Measurements from ENCODE around the gene SLC2A13.
"Not testable (repeated sequence)": the region's sequence is repeated elsewhere in the genome, so short reads cannot be mapped to it uniquely, and the experiment has no call there.

The SLC2A13 gene

DNA sequence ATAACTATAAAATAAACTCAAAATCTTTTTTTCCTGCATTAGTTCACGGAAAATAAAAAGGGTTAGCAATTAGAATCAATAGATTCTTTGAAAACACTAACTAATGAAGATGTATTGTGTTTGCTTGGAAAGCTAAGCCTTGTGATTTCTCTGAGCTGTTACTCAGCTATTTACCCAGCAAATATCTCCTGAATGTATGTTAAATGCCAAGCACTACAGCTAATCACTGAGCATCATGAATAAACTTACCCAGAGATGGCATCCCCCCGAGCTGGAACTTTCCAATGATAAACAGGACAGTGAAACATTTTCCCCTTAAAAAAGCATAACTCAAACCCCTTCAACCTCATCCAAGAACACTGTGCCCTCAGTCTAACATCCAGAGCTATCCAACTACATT lies 71.2 kb downstream of the SLC2A13 start:
- H3K9ac ChIP-seq (ENCODE audit: low read depth, low read length), result no peak overlapping the region
- H3K4me1 ChIP-seq (ENCODE audit: control insufficient read depth, insufficient read depth, low read length), result no peaks in the 10 kb centered on the region
- H3K4me2 ChIP-seq (ENCODE audit: low read length), result no peak overlapping the region
- H3K27me3 ChIP-seq (ENCODE audit: control insufficient read depth, insufficient read depth, low read length), result no peaks in the 10 kb centered on the region
- no peak overlapping the region for H3K4me3 ChIP-seq (ENCODE audit: low read length)
- H3K9me3 ChIP-seq (replicated peaks; ENCODE audit: low read length), result no peaks in the 10 kb centered on the region
- no peaks in the 10 kb centered on the region for H3K36me3 ChIP-seq (ENCODE audit: insufficient read depth, low read length)

DNA sequence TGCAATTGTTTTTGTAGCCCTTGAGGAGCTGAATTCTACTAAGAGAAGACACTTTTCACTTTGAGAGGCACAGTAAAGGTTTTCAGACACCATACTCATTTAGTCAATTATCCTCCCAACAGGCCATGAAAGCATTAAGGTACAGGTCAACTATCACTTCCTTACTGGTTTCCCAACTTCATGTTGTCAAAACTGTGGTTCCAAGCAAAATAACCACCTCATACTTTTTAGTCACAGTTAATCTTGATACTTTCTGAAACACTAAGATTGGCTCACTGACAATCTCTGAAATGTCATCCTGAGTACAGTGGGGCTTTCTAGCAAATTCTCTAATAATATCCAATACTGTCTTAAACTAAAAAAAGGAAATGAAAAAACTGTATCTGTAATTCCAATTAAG lies 71.7 kb downstream of the SLC2A13 start:
- no peaks in the 10 kb centered on the region for H3K4me1 ChIP-seq (ENCODE audit: control insufficient read depth, insufficient read depth, low read length)
- no peaks in the 10 kb centered on the region for H3K9me3 ChIP-seq (replicated peaks; ENCODE audit: low read length)
- no peaks in the 10 kb centered on the region for H3K36me3 ChIP-seq (ENCODE audit: insufficient read depth, low read length)
- H3K4me3 ChIP-seq (ENCODE audit: low read length), result no peak overlapping the region
- no peaks in the 10 kb centered on the region for H3K27me3 ChIP-seq (ENCODE audit: control insufficient read depth, insufficient read depth, low read length)
- no peak overlapping the region for H3K4me2 ChIP-seq (ENCODE audit: low read length)
- no peak overlapping the region for H3K9ac ChIP-seq (ENCODE audit: low read depth, low read length)

DNA sequence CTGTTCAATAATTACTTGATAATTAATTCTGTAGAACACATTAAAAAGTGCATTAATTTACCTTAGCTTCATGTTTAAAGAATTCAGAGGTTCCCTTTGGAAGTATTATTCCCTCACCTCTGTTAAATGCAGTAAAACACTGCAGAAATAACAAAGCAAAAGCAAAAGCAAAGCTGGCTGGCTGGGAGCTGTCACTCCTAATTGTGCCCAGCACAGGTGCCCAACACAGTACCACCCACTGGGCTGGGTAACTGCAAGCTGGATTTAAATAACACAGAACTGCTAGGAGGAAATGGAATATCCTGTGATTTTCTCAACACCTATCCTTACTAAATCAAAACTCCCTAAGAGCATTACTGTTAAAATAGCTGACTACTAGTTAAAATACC lies 72.6 kb downstream of the SLC2A13 start:
- Histone ChIP-seq H3K4me3 (ENCODE audit: low read length) (no peak overlapping the region), H3K9ac (ENCODE audit: low read depth, low read length) (no peak overlapping the region), H3K9me3 (replicated peaks; ENCODE audit: low read length) (no peaks in the 10 kb centered on the region), H3K4me1 (ENCODE audit: control insufficient read depth, insufficient read depth, low read length) (no peaks in the 10 kb centered on the region), H3K4me2 (ENCODE audit: low read length) (no peak overlapping the region), H3K27me3 (ENCODE audit: control insufficient read depth, insufficient read depth, low read length) (no peaks in the 10 kb centered on the region), H3K36me3 (ENCODE audit: insufficient read depth, low read length) (no peaks in the 10 kb centered on the region)

DNA sequence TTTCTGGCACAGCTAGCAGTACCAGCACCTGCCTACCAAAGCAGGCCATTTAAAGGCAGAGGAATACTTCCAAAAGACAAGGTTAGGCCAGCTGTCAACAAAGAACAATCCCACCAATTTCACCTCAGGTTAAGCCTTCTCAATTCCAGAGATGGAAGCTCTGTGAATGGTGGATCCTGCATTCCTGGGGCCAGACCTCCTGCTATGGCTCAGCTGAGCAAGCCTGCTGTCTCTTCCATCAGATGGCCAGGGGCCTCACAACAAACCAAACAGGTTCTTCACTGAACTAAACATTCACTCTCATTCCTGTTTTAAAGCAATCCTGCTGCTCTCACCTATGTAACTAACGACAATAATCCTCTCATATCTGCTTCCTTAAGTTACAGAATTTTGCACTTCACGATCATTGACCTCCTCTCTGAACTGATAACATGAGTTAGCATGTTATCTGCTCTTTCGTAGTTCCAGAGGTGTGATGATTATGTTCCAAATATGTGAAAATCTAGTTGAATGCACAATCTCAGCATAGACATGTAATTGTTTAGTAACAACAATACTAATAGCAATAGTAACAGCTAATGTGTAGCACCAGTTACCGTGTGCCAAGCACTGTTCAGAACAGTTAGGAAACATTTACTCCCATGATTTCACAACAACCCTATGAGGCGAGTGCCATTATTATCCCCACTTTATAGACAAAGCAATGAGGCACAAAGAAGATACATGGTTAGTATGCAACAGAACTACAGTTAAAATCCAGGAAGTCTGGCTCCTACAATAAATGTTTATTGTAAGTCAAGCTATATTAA lies 73.2 kb downstream of the SLC2A13 start:
- H3K4me2 ChIP-seq (ENCODE audit: low read length), result no peak overlapping the region
- H3K9me3 ChIP-seq (replicated peaks; ENCODE audit: low read length), result no peaks in the 10 kb centered on the region
- no peaks in the 10 kb centered on the region for H3K36me3 ChIP-seq (ENCODE audit: insufficient read depth, low read length)
- H3K4me3 ChIP-seq (ENCODE audit: low read length), result no peak overlapping the region
- no peaks in the 10 kb centered on the region for H3K4me1 ChIP-seq (ENCODE audit: control insufficient read depth, insufficient read depth, low read length)
- H3K9ac ChIP-seq (ENCODE audit: low read depth, low read length), result no peak overlapping the region
- no peaks in the 10 kb centered on the region for H3K27me3 ChIP-seq (ENCODE audit: control insufficient read depth, insufficient read depth, low read length)

DNA sequence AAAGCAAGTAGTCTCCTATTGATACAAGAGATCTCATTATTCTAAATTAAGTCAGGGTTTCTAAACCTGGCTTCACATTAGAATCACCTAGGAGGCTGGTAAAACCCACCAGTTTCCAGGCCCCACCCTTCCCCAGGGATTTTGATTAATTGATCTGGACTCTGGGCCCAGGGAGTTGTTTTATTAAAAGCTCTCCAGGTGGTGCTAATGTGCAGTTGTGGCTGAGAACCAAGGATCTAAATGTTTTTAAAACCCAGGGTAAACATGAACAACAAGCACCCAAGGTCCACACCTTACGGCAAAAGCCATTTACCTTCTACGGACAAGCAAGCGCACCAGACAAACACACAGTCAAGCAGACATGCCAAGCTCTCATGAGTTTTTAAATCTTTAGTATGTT lies 73.9 kb downstream of the SLC2A13 start:
- H3K36me3 ChIP-seq (ENCODE audit: insufficient read depth, low read length), result no peaks in the 10 kb centered on the region
- no peak overlapping the region for H3K4me3 ChIP-seq (ENCODE audit: low read length)
- H3K27me3 ChIP-seq (ENCODE audit: control insufficient read depth, insufficient read depth, low read length), result no peaks in the 10 kb centered on the region
- H3K4me1 ChIP-seq (ENCODE audit: control insufficient read depth, insufficient read depth, low read length), result no peaks in the 10 kb centered on the region
- no peak overlapping the region for H3K9ac ChIP-seq (ENCODE audit: low read depth, low read length)
- no peak overlapping the region for H3K4me2 ChIP-seq (ENCODE audit: low read length)
- H3K9me3 ChIP-seq (replicated peaks; ENCODE audit: low read length), result no peaks in the 10 kb centered on the region

DNA sequence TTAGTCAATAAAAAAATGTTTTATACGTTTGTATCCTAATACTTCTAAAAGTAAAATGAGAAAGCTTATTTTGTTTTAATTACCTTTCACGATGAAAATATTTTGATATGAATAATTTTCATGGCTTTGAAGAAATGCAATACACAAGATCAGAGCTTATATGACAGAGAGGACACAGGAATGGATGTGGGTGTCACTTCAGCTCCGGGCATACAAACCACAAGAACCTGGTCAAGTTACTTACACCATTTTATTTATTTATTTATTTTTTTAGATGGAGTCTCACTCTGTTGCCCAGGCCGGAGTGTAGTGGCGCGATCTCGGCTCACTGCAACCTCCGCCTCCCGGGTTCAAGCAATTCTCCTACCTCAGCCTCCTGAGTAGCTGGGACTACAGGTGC lies 74.9 kb downstream of the SLC2A13 start:
- H3K9ac ChIP-seq (ENCODE audit: low read depth, low read length); H3K9me3 ChIP-seq (replicated peaks; ENCODE audit: low read length); H3K27me3 ChIP-seq (ENCODE audit: control insufficient read depth, insufficient read depth, low read length); H3K4me1 ChIP-seq (ENCODE audit: control insufficient read depth, insufficient read depth, low read length); H3K4me3 ChIP-seq (ENCODE audit: low read length); H3K4me2 ChIP-seq (ENCODE audit: low read length); H3K36me3 ChIP-seq (ENCODE audit: insufficient read depth, low read length): not testable (repeated sequence)

DNA sequence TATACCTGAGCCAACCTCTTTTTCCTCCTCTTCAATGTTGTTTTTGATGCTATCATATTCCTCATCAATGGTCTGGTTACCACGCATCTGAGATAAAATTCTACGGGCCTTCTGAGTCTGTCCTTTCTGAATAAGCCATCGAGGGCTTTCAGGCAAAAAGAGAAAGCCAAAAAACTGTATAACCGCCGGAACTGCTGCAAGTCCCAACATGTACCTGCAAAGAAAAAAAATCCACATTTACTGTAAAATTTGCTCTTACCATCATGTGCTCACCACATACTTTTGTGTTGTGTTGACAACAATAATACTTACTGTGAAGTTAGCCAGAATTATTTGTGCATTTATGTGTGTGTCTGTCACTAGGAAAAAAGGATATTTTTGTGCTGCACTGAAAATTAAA lies 77.6 kb downstream of the SLC2A13 start:
- Histone ChIP-seq H3K36me3 (ENCODE audit: insufficient read depth, low read length) (no peaks in the 10 kb centered on the region), H3K27me3 (ENCODE audit: control insufficient read depth, insufficient read depth, low read length) (no peaks in the 10 kb centered on the region), H3K4me1 (ENCODE audit: control insufficient read depth, insufficient read depth, low read length) (no peaks in the 10 kb centered on the region), H3K4me2 (ENCODE audit: low read length) (no peak overlapping the region), H3K9ac (ENCODE audit: low read depth, low read length) (no peak overlapping the region), H3K9me3 (replicated peaks; ENCODE audit: low read length) (no peaks in the 10 kb centered on the region), H3K4me3 (ENCODE audit: low read length) (no peak overlapping the region)

DNA sequence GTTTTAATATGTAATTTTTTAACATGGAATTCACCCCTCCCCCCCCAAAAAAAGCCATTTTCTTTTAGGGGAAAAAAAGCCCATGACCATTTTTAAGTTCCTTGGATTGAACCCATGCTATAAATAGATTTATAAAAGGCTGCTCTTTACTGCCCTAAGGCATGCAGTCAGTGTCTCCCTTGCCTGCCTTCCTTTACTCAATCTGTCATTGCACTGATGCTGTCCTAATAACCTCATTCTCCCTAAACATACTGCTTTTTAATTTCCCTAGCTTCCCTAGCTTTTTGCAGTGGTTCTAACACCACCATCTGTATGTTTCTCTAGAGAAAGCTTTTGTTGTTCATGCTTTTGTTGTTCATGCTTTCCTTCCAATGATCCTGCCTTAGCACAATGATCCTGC lies 83.0 kb downstream of the SLC2A13 start:
- Histone ChIP-seq H3K36me3 (ENCODE audit: insufficient read depth, low read length) (no peaks in the 10 kb centered on the region), H3K4me2 (ENCODE audit: low read length) (no peak overlapping the region), H3K9ac (ENCODE audit: low read depth, low read length) (no peak overlapping the region), H3K9me3 (replicated peaks; ENCODE audit: low read length) (no peaks in the 10 kb centered on the region), H3K27me3 (ENCODE audit: control insufficient read depth, insufficient read depth, low read length) (no peaks in the 10 kb centered on the region), H3K4me1 (ENCODE audit: control insufficient read depth, insufficient read depth, low read length) (no peaks in the 10 kb centered on the region), H3K4me3 (ENCODE audit: low read length) (no peak overlapping the region)

DNA sequence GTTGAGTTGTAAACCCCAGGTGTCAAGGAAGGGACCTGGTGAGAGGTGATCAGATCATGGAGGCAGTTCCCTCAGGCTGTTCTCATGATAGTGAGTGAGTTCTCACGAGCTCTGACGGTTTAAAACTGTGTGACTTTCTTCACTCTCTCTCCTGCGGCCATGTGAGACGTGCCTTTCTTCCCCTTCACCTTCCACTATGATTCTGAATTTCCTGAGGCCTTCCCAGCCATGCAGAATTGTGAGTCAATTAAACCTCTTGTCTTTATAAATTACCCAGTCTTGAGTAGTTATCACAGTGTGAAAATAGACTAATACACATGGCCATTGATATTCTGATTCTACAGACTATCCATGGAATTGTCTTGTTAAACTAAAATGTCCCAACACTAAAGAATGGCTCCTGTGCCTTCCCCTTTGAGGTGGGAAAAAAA lies 85.6 kb downstream of the SLC2A13 start:
- no peak overlapping the region for H3K4me3 ChIP-seq (ENCODE audit: low read length)
- H3K9ac ChIP-seq (ENCODE audit: low read depth, low read length), result no peak overlapping the region
- no peaks in the 10 kb centered on the region for H3K4me1 ChIP-seq (ENCODE audit: control insufficient read depth, insufficient read depth, low read length)
- no peaks in the 10 kb centered on the region for H3K27me3 ChIP-seq (ENCODE audit: control insufficient read depth, insufficient read depth, low read length)
- H3K9me3 ChIP-seq (replicated peaks; ENCODE audit: low read length), result no peaks in the 10 kb centered on the region
- H3K4me2 ChIP-seq (ENCODE audit: low read length), result no peak overlapping the region
- no peaks in the 10 kb centered on the region for H3K36me3 ChIP-seq (ENCODE audit: insufficient read depth, low read length)

DNA sequence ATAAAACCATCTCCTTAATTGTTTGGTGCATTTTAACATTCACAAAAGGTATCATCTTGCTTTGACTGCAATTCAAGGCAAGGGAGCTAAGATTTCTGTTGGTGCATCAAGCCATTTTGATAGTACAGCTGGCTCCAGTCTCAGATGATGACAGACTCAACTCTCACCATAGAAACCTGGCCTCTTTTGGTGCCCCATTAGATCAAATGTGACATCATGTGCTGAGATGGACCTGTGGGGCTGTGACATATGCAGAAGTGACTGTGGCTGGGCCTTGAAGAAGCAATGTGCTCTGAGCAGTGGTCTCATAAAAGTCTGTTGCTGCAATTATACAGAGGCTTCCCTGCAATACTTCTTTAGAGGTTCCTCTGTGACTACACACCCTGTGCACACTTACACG lies 88.4 kb downstream of the SLC2A13 start:
- H3K4me1 ChIP-seq (ENCODE audit: control insufficient read depth, insufficient read depth, low read length), result no peaks in the 10 kb centered on the region
- no peak overlapping the region for H3K4me2 ChIP-seq (ENCODE audit: low read length)
- no peaks in the 10 kb centered on the region for H3K27me3 ChIP-seq (ENCODE audit: control insufficient read depth, insufficient read depth, low read length)
- H3K9ac ChIP-seq (ENCODE audit: low read depth, low read length), result no peak overlapping the region
- no peaks in the 10 kb centered on the region for H3K36me3 ChIP-seq (ENCODE audit: insufficient read depth, low read length)
- H3K4me3 ChIP-seq (ENCODE audit: low read length), result no peak overlapping the region
- no peaks in the 10 kb centered on the region for H3K9me3 ChIP-seq (replicated peaks; ENCODE audit: low read length)

DNA sequence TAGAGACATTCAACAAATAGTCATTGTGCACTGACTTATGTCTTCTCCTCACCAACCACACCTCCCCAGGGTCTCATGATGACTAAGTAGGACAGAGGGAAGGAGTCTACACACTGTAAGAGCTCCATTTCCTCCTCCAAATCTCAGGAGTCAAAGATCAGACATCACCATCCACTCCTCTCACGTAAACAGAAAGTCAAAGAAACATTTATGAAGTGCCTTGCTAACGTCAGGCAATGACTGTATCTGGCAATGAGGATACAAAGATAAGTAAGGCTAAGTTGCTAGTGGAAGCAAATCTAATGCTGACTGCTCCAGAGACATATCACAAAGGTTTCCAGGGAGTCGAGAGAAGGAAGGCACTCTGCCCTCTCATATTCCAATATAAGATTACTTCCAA lies 88.9 kb downstream of the SLC2A13 start:
- H3K36me3 ChIP-seq (ENCODE audit: insufficient read depth, low read length), result no peaks in the 10 kb centered on the region
- no peaks in the 10 kb centered on the region for H3K9me3 ChIP-seq (replicated peaks; ENCODE audit: low read length)
- no peaks in the 10 kb centered on the region for H3K27me3 ChIP-seq (ENCODE audit: control insufficient read depth, insufficient read depth, low read length)

DNA sequence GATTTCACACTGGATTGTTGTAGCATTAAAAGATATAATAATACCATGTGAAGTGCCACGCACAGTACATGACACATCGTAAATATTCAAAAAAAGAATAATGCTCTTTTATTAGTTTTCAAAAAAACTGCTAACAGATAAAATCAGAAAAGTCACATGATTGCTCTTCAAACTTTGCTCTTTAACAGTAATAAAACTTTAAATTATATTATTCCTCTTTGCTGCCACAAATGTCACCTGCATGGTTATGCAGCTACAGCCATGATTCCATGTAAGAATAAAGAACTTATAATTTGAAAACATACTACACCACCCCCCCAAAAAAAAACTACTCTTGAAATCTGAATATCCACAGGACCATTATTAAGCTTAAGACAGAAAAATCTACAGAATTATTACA lies 90.0 kb downstream of the SLC2A13 start:
- no peak overlapping the region for H3K9ac ChIP-seq (ENCODE audit: low read depth, low read length)
- no peaks in the 10 kb centered on the region for H3K36me3 ChIP-seq (ENCODE audit: insufficient read depth, low read length)
- H3K4me3 ChIP-seq (ENCODE audit: low read length), result no peak overlapping the region
- H3K4me2 ChIP-seq (ENCODE audit: low read length), result no peak overlapping the region
- H3K27me3 ChIP-seq (ENCODE audit: control insufficient read depth, insufficient read depth, low read length), result no peaks in the 10 kb centered on the region
- H3K9me3 ChIP-seq (replicated peaks; ENCODE audit: low read length), result no peaks in the 10 kb centered on the region
- H3K4me1 ChIP-seq (ENCODE audit: control insufficient read depth, insufficient read depth, low read length), result peaks cover 5% of the 10 kb centered on the region

More for the DNA sequence above, 88.9 kb downstream of the SLC2A13 start:
- Histone ChIP-seq H3K4me3 (ENCODE audit: low read length) (no peak overlapping the region), H3K9ac (ENCODE audit: low read depth, low read length) (no peak overlapping the region), H3K4me2 (ENCODE audit: low read length) (no peak overlapping the region), H3K4me1 (ENCODE audit: control insufficient read depth, insufficient read depth, low read length) (no peaks in the 10 kb centered on the region)

All from skeletal muscle satellite cell (primary cell).